Measurements from ENCODE around the gene ENG.

DNA sequence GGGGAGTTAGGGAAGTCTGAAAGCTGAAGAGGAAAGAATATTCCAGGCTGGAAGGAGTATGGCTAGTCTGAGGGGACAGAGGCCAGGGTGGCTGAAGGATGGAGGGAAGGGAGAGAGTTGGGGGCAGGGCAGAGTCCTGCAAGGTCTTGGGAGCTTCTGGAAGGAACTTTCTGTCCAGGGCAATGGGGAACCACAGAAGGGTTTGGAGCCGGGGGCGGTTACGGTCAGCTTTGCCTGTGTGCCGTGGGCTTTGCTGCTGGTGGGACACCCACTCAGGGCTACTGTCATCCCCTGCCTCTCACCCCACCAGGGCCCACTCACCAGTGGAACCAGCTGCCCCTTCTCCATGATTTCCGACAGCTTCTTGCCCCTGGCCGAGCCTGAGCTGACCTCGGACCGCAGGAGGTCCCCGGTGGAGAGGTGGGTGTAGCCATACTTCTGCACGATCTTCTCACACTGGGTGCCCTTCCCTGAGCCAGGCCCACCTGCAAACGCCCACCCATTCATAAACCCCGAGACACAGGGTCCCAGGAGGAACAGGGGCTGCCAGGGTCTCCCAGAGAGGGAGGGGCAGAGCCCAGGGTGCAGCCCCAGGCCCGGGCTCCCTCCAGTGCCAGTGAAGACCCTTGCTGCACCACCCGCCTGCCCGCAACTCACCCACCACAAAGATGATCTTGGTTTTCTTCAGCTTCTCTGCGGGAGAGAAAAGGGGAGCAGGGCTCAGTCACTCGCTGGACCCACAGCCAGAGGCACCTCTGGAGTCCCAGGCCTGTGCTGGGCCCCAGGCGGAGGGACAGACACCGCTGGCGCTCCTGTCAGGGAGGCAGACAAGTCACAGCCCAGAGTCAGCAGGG is 18.1 kb upstream of the ENG start:
- TF ChIP-seq, protein P1, sequence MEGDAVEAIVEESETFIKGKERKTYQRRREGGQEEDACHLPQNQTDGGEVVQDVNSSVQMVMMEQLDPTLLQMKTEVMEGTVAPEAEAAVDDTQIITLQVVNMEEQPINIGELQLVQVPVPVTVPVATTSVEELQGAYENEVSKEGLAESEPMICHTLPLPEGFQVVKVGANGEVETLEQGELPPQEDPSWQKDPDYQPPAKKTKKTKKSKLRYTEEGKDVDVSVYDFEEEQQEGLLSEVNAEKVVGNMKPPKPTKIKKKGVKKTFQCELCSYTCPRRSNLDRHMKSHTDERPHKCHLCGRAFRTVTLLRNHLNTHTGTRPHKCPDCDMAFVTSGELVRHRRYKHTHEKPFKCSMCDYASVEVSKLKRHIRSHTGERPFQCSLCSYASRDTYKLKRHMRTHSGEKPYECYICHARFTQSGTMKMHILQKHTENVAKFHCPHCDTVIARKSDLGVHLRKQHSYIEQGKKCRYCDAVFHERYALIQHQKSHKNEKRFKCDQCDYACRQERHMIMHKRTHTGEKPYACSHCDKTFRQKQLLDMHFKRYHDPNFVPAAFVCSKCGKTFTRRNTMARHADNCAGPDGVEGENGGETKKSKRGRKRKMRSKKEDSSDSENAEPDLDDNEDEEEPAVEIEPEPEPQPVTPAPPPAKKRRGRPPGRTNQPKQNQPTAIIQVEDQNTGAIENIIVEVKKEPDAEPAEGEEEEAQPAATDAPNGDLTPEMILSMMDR (IDR thresholded peaks at IDR 0.05) = no peak
- TF ChIP-seq POLR2A (IDR thresholded peaks at IDR 0.05) = no peak

Measured in esophagus squamous epithelium (tissue), 4 donors.